ENCODE results near the gene DNAJC18.

The DNAJC18 gene

GRCh38 chr5:139401546-139401945, 37.8 kb downstream of the DNAJC18 start:
- TF ChIP-seq CTCF (IDR thresholded peaks at IDR 0.05; ENCODE audit: low read depth, low read length, missing control alignments) = no peak
- no peak for DNase-seq (ENCODE audit: low read depth)
- H3K4me3 ChIP-seq (ENCODE audit: low read depth, low read length) = no peak overlapping the region

- no peak overlapping the region; the same call in 1 of the 2 replicates for H3K4me3 ChIP-seq (ENCODE audit: low read depth, low read length)
- no peak for TF ChIP-seq CTCF (IDR thresholded peaks at IDR 0.05; ENCODE audit: low read depth, low read length, missing control alignments)
- no peak for DNase-seq (ENCODE audit: low read depth)
Observed at GRCh38 chr5:139399501-139400121, 39.7 kb downstream of the DNAJC18 start.

- TF ChIP-seq CTCF (IDR thresholded peaks at IDR 0.05; ENCODE audit: low read depth, low read length, missing control alignments) = no peak
- no peak for DNase-seq (ENCODE audit: low read depth)
Observed at GRCh38 chr5:139397921-139398320, 41.4 kb downstream of the DNAJC18 start.

GRCh38 chr5:139396691-139397090, 42.6 kb downstream of the DNAJC18 start:
- no peak for TF ChIP-seq CTCF (IDR thresholded peaks at IDR 0.05; ENCODE audit: low read depth, low read length, missing control alignments)
- DNase-seq (ENCODE audit: low read depth) = no peak
- H3K4me3 ChIP-seq (ENCODE audit: low read depth, low read length) = no peak overlapping the region

More at GRCh38 chr5:139397921-139398320, 41.4 kb downstream of the DNAJC18 start:
- H3K4me3 ChIP-seq (ENCODE audit: low read depth, low read length) = no peak overlapping the region

- TF ChIP-seq CTCF (IDR thresholded peaks at IDR 0.05; ENCODE audit: low read depth, low read length, missing control alignments) = no peak
- no peak for DNase-seq (ENCODE audit: low read depth)
- no peak overlapping the region for H3K4me3 ChIP-seq (ENCODE audit: low read depth, low read length)
Observed at GRCh38 chr5:139395844-139396640, 43.3 kb downstream of the DNAJC18 start.

GRCh38 chr5:139394654-139395566, 44.4 kb downstream of the DNAJC18 start, which contains the start of gene PROB1:
TSS of gene PROB1 (minus strand) at chr5:139395104. CDS start at chr5:139395081, 23 bp downstream.
- TF ChIP-seq CTCF (IDR thresholded peaks at IDR 0.05; ENCODE audit: low read depth, low read length, missing control alignments) = no peak
- H3K4me3 ChIP-seq (ENCODE audit: low read depth, low read length) = peak within 1 kb of the TSS; percentile 88
- no peak for DNase-seq (ENCODE audit: low read depth)

Measured in GM12864 (cell line).